ENCODE measurements around the gene STIL.
"Not testable (repeated sequence)": the region's sequence is repeated elsewhere in the genome, so short reads cannot be mapped to it uniquely, and the experiment has no call there.

STIL gene
- total RNA-seq, result 4.5 reads per million, percentile 18 among the genes with 10 or more reads in this experiment

- DNase-seq, result peak; percentile 95
Measured at GRCh38 chr1:47313915-47314664, at the start of gene STIL. TSS of gene STIL (minus strand) at chr1:47314147. CDS start at chr1:47310319, 3,828 bp downstream.

GRCh38 chr1:47362828-47363227 lies 48.9 kb upstream of the STIL start:
- DNase-seq, result no peak

GRCh38 chr1:47361380-47361779 lies 47.4 kb upstream of the STIL start:
- DNase-seq, result no peak

GRCh38 chr1:47351305-47351704 lies 37.4 kb upstream of the STIL start:
- no peak for DNase-seq

GRCh38 chr1:47348246-47348645 lies 34.3 kb upstream of the STIL start:
- DNase-seq, result no peak

GRCh38 chr1:47347735-47348134 lies 33.8 kb upstream of the STIL start:
- DNase-seq, result no peak

DNA sequence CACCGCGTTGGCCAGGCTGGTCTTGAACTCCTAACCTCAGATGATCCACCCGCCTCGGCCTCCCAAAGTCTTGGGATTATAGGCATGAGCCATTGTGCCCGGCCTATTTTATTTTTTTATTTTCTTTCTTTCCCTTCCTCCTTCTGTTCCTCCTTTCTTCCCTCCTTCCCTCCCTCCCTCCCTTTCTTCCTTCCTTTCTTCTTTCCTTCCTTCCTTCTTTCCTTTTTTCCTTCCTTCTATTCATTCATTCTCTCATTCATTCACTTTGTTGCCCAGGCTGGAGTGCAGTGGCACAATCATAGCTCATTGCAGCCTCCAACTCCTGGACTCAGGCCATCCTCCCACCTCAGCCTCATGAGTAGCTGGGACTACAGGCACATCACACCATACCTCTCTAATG lies 33.0 kb upstream of the STIL start:
- DNase-seq, result not testable (repeated sequence)

DNA sequence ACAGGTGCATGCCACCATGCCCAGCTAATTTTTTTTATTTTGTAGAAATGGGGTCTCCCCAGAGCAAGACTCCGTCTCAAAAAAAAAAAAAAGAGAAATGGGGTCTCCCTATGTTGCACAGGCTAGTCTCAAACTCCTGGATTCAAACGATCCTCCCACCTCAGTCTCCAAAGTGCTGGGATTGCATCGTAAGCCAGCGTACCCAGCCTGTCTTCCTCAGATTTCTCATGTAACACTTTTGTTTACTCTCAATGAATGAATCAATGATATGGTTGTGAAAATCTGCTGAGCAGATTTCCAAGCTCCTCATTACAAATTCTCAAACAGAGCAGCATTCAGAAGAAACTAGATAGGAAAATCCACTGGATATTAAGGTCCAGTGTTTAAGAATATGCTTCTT lies 26.3 kb upstream of the STIL start:
- no peak for DNase-seq

GRCh38 chr1:47338249-47339077 lies 24.5 kb upstream of the STIL start:
- DNase-seq, result no peak

- DNase-seq, result no peak
Measured at GRCh38 chr1:47337350-47337749, 23.4 kb upstream of the STIL start.

DNA sequence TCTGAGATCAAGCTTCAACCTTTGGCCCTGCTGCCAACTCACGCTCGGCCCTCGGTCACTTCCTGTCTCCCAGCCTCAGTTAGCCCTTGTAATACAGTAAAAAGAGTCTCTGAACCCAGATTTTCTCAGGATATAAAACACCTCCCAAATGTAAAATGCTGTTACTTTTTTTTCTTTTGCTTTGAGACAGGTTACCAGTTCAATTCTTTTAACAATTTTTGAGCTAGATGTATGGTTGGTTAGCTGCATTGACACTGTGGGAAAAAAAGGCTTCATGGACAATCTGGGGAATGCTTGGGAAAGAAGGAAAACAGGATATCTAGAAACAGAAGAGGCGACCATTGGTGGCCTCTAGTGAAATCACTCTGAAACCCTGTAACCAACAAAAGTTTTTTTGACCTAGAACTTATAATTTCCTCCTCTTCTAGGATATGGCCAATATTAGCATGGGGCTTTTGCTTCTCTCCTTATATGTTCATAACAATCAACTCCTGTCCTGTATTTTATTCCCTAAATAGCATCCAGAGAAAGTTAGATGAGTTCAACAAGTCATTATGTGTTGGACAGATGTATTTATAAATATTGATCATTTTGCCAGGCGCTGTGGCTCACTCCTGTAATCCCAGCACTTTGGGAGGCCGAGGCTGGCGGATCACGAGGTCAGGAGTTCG lies 21.0 kb upstream of the STIL start:
- no peak for DNase-seq

- peak; percentile 64 for DNase-seq
Measured at GRCh38 chr1:47333922-47334764, 20.2 kb upstream of the STIL start.

- DNase-seq, result peak; percentile 69
Measured at GRCh38 chr1:47333578-47333921, 19.6 kb upstream of the STIL start, which contains the start of gene CMPK1. TSS of gene CMPK1 (plus strand) at chr1:47333790. CDS start at chr1:47333946, 156 bp downstream.

GRCh38 chr1:47332779-47333577 lies 19.0 kb upstream of the STIL start:
- DNase-seq, result no peak

GRCh38 chr1:47331875-47332274 lies 17.9 kb upstream of the STIL start:
- DNase-seq, result no peak

DNA sequence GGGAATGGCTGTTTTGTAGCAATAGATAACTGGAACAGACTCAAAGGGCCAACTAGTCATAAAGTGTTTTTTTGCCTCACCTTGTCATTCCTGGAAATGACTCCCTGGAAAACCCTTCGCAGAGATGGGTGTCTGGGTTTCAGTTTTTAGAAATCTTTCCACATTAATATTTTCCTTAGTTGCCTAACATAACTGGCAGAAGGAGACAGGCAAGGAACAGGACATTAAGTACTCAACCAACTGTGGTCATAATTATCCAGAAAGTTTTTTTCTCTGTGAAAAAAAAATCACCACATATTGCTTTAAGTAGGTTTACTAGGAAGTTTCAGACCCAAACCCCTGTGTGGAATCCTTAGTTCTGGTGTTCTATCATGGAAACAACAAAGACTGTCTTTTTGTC lies 16.3 kb upstream of the STIL start:
- no peak for DNase-seq

GRCh38 chr1:47328992-47329391 lies 15.0 kb upstream of the STIL start:
- DNase-seq, result no peak

- no peak for DNase-seq
Measured at GRCh38 chr1:47326271-47326670, 12.3 kb upstream of the STIL start.

- no peak for DNase-seq
Measured at GRCh38 chr1:47325528-47325927, 11.6 kb upstream of the STIL start.

DNA sequence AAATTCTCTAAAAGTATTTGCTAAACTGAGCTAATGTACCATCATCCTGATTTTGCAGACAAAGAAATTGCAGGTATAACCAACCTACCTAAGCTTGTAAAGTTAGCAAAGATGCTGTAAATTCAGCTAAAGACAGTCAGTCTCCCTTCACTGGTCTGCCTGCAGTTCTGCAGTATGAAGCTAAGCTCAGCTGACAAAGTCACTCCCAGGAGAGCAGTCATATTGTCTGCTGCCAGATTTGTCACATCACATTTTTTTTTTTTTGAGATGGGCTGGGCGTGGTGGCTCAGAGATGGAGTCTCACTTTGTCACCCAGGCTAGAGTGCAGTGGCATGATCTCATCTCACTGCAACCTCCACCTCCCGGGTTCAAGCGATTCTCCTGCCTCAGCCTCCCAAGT lies 10.7 kb upstream of the STIL start:
- no peak for DNase-seq

- no peak for DNase-seq
Measured at GRCh38 chr1:47323599-47324031, 9.7 kb upstream of the STIL start.

DNA sequence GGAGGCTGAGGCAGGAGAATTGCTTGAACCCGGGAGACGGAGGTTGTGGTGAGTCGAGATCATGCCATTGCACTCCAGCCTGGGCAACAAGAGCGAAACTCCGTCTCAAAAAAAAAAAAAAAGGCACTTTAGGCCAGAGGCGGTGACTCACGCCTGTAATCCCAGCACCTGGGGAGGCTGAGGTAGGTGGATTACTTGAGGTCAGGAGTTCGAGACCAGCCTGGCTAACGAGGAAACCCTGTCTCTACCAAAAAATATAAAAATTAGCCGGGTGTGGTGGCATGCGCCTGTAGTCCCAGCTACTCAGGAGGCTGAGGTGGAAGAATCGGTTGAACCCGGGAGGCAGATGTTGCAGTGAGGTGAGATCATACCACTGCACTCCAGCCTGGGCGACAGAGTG lies 6.0 kb upstream of the STIL start:
- DNase-seq, result not testable (repeated sequence)

Measured in effector CD4-positive, alpha-beta T cell (primary cell).